ENCODE measurements around the gene DGUOK. TPM values are rescaled to one million over a fixed set of nuclear protein-coding genes. Genes with fewer than 3 reads are reported as not detected.
"Not testable (repeated sequence)": the region's sequence is repeated elsewhere in the genome, so short reads cannot be mapped to it uniquely, and the experiment has no call there.

Gene DGUOK
- total RNA-seq, 1 donor from 2014 or later = 38.8 TPM

DNA sequence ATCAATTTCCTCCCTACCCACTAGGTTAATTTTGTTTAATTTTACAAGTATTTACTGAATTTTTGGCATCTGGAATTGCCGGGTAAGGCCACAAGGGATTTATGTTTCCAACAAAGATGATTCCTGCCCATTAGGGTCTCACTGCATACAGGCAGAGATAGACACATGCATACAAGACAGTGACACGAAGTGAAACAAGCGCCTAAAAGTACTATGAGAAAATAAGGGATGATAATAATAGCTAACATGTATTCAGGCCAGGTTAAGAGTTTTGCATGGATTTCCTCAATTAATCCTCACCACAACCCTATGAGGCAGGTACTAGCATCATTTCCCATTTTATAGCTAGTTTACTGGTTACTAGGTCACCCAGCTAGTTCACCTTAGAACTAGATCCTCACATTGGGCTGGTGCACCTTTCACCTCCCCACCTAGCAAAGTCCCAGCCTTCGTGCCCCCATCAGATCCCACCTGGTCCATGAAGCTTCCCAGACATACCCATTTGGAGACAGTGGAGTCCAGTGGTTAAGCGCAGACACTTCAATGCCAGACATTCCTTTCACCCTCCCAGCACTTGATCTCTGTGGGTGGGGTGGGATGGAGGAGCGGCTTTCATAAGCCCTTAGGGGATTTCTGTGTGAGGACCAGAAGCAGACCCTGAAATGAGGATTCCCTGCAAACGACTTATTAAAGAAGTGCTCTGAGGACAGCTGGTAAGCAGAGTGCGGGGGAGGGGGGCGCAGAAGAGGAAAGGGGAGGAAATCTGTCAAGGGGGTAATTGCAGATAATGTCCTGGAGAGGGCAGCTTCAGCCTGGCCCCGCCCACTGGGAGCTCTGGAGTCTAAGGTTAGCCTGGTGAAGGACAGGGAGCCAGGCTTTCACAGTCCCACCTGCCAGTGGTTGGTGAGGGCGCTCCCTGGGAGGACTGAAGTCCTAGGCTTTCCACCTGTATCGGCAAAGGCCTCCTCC lies 5.8 kb upstream of the DGUOK start:
- no peak for DNase-seq (ENCODE audit: low read depth)

DNA sequence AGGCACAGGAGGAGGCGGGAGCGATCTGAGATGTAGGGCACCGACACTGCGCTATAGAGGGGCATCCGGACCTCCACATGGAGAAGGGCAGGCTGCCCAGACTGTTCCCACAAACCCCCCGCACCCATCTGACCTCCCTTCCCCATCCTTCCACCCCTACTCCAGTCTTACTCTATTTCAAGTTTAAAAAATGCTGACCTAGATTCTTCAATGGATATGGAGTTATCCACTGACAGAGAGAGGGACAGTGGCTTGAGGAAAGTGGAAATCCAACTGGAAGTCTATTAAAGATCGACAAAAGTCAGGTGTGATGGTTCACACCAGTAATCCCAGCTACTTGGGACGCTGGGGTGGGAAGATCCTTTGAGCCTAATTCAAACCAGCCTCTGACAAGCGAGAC lies 5.1 kb upstream of the DGUOK start:
- no peak for DNase-seq (ENCODE audit: low read depth)

DNA sequence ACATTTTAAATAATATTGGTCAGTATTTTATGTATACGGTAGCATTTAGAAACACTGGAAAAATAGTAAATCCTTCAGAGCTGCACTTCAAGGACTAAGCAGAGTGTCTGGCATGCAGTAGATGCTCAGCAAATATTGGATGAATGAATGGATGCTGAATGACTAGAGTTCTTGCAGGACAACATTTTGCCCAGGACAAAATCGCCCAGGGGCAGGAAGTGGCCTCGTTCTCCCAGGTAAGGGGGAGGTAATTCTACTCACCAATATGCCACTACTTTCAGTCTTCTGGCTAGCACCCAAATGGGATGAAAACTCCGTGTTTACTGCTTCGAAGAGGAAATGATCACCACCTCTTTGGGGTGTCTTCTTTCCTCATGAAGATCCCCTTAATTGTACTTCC lies 4.0 kb upstream of the DGUOK start:
- no peak for DNase-seq (ENCODE audit: low read depth)

DNA sequence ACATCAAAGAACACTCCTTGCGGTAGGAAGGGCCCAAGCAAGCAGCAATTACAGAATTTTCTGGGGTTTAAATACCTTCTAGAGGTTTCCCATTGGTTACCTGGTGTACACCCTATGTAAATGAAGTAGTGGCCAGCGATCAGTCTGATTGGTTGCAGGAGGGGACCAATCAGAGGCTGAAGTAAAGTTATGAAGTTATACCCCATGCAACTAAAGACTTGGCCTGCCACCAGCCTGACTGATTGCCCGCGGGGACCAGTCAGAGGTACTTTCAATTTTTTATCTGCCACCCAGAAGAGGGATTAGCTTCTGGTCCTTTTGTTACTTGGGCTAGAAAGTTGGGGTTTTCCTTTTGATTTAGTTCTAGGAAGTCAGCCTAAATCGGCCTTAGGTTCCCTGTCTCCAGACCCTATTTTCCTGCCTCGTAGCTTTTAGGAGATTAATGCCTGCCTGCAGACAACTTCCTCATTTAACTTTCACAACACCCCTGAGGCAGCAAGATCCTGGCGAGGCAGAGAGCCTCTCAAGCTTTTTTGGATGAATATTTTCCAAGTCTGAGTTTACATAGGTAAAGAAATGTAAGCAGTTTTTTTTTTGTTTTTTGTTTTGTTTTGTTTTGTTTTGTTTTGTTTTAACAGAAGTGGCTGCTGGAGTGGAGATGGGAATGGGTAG lies 1.5 kb upstream of the DGUOK start:
- DNase-seq (ENCODE audit: low read depth) = no peak

DNA sequence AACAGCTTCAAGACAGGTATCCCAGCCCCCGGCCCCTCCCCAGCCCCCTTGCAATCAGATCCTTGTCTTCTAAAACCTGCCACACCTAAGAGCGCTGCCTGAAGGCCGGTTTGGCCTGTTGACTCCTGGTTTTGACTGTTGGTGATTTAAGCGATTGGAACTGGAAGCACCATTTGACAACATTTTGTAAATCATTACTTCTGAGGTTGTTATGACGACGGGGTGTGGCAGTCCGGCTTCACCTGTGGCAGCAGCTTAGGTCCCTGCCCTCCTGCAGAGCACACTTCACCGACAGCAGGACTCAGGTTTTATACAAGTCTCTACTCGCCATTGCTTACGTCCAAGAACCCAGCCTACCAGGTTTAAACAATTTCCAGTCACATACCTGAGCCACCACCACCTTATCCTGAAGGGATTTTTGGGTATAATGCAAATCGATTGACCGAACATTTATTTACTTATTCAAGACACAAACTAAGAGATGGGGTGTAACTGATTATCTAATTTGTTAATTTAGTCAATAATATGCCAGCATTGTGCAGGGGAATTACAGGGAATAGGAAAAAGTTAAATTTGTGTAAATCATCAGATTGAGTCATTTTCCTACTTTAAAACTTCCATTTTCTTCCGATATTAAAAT lies 707 bp upstream of the DGUOK start:
- DNase-seq (ENCODE audit: low read depth) = no peak

DNA sequence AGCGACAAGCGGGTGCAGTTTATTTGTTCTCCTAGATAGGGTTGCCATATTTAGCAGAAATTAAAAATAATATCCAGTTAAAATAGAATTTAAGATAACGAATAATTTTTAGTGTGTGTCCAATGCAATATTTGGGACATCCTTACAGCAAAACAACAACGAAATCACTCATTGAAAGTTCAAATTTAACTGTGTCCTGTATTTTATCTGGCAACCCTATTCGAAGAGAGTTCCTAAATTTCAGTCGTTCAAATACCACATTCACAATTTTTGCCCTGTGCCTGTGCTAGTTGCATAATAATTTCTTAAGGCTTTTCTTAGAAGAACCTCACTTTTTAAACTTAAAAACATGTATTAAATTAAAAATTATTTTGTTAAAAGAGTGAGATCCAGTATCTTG lies 664 bp downstream of the DGUOK start:
- DNase-seq (ENCODE audit: low read depth) = no peak

DNA sequence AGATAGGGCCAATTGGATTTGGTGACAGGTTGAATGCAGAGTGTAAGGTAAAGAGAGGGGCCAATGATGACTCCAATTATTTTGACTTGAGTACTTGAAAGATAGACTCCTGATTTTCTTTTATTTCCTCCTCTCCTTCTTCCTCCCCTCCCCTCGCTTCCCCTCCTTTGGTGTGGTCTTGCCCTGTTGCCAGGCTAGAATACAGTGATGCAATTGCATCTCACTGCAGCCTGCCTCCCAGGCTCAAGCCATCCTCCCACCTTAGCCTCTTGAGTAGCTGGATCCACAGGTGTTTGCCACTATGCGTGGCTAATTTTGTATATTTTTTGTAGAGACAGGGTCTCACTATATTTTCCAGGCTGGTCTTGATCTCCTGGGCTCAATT lies 2.3 kb downstream of the DGUOK start:
- DNase-seq (ENCODE audit: low read depth) = no peak

DNA sequence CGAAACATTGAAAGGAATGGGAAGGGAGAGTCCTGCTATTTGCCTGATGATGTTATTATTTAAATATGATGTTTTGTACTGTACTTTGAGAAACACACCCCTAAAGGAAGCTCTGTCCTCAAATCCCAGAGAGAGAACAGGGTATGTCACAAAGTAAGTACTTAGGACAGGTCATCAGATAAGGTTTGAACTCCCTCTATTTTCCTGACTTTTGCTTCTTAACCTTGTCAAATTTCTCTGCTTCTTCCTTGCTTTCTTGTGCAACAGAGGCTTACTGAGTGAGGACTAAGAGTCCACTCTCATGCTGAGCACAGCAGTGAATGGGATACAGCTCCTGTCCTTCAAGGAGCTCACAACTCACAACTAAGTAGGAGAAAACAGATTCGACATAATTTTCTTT lies 3.7 kb downstream of the DGUOK start:
- no peak for DNase-seq (ENCODE audit: low read depth)

DNA sequence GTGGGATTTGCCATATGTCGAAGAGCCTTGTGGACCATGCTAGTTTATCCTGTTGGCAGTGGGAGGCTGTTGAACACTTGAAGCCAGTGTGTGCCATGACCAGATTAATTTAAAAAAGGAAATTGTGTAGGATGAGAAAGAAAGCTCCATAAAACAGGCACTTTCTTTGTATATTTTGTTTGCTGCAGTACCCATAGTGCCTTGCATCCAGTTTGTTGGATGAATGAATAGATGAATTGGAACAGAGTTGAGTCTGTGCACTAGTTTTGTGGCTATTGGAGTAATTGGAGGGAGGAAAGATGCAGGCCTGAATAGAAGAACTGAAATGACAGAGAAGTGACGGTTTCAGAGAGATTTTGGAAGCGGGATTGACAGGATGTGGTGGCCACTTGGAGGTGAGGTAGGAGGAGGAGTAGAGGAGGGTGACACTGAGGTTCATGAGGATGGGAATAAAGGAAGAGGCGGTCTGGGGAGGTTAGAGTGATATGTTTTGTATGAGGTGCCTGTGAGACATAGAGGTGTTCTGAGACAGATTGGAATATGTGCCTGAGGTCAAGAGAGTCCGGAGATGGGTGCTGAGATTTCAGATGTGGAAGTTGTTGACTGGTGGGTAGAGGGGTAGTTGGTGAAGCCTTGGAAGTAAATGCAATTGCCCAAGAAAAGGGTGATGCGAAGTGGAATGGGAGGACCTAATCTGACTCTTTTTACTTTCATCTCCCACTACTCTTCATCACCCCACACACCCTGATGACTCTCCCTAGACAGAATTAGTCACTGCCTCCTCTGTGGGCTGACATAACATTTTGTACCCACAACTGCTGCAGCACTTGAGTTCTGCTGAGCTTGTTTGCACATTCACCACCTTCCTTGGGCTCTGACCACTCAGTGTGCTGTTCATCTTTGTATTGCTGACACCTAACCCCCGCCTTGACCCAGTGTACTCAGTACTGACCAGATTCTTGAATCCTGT lies 5.1 kb downstream of the DGUOK start:
- peak; percentile 56 for DNase-seq (ENCODE audit: low read depth)

DNA sequence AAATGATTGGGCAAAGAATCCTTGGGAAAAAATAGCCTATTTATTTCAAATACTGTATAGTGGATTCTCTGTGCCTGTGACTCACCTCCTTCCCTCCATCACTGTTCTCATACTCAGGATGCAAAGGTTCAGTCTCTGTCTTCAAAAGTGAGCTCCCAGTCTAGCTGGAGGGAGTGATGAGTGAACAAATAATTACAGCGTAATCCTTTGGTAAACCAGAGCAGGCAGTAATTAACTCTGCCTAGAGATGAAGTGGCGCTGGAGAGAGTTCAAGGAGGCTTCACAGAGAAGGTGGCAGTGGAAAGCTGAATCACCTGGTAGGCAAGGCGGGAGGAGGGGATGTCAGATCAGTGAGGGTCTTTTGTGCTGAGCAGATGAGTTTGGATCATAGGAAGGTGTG lies 6.5 kb downstream of the DGUOK start:
- no peak for DNase-seq (ENCODE audit: low read depth)

DNA sequence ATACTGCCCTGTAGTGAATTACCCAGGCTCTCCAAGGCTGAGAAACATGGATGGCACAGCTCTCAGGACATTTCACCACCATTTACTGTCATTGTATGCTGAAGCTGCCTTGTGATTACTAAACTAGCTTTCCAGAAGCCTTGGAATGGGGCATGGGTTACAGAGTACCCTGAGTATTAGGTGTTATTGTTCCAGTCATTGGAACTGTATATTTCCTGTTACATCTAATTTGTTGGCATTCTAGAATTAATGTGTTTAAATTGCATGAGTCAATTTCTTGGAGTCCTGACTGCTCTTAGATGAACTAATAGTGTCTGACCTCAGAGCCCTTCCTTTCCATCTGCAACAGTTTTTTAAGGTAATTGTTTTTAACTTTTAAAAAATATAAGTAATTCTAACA lies 9.0 kb downstream of the DGUOK start:
- no peak for DNase-seq (ENCODE audit: low read depth)

DNA sequence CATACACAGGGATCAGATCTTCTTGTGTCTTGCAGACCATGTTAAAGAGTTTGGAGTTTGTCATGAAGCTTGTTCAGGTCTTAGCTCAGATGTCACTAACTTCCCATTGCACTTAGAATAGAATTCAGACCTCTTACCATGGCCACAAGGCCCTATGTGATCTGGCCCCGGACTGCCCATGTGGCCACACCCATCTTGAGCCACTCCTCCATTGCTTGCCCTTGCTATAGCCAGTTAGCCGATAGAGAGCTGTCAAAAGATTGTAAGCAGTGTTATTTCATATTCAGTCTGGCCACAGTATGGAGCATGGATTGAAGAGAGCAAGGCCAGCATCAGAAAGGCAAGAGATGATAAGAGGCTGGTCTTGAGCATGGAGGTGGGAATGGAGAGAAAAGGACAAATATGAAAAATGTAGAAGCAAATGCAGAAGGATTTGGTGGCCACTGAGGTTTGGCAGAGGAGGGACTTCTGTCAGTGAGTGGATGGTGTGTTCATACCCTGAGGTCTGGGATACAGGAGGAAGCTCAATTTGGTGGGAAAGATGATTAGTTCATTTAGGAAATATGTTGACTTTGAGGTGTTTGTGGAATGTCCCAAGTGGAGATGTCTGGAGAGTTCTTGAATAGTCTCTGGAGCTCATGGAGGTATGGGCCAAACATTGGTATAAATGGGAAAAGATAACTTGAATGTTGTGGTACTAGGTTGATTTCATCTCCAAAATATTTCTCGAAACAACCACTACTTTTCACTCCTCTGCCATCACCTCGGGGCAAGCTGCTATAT lies 10.6 kb downstream of the DGUOK start:
- DNase-seq (ENCODE audit: low read depth) = peak; percentile 16

DNA sequence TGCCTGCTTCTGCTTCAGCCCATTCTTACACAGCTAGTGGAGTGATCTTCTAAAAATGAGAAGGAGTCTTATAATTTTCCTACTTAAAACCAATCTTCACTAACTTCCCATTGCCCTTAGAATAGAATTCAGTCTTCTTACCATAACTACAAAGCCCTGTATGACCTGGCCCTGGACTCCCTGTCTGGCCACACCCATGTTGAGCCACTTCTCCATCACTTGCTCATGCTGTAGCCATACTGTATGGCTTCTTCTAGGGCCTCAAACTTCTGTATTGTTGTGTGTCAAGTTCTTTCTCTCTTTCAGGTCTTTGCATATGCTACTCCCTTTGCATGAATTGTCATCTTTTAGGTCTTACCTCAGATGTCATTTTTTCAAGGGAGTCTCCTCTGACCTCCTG lies 11.2 kb downstream of the DGUOK start:
- DNase-seq (ENCODE audit: low read depth) = no peak

DNA sequence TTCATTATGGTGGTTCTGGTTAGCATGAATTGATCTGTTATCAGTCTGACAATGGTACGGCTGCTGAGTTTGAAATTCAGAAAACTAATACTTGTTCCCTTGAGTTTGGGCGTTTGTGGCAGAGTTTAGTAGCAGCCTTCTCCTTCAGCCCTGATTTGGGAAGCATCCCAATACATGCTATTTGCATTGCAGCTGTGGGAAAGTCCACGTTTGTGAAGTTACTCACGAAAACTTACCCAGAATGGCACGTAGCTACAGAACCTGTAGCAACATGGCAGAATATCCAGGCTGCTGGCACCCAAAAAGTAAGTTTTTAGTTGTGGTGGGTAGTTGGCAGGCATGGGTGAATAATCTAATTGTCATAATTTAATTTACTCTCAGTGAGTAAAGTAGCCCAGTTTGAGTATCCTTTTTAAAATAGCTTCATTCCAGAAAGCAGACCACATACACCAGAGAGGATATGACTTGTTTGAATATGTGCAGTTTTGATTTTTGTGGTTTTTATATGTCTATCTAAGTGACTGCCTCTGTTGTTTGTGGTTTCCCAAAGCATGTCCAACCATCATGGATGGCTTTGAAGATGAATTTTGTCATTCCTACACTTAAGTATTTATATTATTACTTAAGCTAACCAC lies 12.2 kb downstream of the DGUOK start:
- DNase-seq (ENCODE audit: low read depth) = peak; percentile 42

DNA sequence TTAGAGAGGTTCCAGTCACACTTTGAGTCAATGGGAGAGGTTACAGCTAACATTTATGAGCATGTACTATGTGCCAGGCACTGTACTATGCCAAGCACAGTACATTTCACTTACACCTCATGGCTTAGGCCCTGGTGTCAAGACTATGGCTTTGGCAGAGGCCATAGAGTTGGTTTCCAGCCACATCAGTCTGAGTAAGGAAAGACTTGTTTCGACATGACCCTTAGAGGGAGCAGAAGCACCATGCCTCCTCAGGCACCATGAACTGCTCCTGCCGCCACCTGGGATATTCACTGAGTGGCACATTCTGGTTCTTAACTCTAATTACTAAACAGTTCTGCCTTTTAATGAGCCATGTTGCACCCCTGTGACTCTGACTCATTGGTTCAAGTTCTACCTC lies 12.7 kb downstream of the DGUOK start:
- DNase-seq (ENCODE audit: low read depth) = peak; percentile 47

DNA sequence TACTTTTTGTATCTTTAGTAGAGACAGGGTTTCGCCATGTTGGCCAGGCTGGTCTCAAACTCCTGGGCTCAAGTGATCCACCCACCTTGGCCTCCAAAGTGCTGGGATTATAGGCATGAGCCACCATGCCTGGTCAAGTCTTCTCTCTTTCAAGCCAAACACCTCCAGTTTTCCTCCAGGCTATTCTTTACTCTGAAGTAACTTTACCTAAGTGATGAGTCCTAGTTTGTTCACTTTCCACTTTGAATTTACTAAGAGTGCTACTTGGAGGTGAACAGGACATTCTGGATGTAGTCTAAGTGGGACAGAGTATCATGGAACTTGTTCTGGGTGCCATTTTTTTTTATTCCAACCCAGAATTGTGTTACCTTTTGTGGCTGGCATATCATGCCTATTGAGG lies 13.4 kb downstream of the DGUOK start:
- DNase-seq (ENCODE audit: low read depth) = not testable (repeated sequence)

DNA sequence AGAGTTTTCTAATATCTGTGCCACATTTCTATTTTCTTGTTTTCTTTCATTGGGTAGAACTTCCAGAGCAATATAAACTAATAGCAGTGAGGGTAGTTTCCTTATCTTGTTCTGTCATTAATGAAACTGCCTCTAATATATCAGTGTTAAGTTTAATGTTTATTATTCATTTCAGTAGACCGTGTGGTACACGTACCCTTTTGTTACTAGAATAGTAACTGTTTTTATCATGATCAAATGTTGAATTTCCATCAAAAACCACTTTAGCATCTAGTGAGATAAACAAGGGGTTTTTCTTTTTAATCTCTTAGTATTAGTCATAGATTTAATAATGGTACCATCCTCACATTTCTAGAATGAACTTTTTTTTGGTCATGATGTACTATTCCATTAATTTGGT lies 16.0 kb downstream of the DGUOK start:
- DNase-seq (ENCODE audit: low read depth) = no peak

DNA sequence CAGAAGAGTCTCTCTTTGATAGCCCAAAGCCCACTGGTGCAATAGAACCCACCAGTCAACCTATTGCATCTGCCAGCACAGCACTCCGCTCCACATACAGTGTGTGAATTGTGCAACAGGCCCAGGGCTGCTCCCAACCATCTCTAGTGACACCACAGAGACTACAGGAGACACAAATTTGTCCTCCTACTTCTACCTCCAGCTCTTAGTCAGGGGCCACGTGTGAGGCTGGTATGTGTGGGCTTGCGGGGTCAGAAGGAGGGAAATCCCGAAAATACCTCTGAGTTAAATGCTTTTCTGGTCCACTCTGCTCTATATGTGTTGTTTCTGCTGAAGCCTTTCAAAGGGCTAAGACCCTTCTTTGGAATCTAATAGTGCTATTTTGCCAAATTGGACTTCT lies 18.0 kb downstream of the DGUOK start:
- DNase-seq (ENCODE audit: low read depth) = no peak

DNA sequence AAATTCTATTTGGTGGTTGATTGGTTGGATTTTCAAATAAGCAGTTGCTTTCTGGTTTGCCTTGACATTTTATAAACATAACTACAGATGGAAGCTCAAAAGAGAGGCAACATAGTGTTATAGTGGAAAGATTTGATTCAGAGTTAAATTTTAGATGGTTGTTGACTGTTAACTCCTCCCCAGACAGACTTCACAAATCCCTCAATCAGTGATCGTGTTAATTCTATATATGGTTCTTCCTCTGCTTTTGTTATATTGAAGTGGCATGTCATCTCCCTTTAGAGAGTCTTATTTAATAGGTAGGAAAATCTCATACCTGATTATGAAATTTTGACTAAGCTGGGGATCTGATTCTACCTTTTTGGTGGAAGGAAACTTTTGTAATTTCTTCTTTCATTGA lies 19.5 kb downstream of the DGUOK start:
- DNase-seq (ENCODE audit: low read depth) = no peak

DNA sequence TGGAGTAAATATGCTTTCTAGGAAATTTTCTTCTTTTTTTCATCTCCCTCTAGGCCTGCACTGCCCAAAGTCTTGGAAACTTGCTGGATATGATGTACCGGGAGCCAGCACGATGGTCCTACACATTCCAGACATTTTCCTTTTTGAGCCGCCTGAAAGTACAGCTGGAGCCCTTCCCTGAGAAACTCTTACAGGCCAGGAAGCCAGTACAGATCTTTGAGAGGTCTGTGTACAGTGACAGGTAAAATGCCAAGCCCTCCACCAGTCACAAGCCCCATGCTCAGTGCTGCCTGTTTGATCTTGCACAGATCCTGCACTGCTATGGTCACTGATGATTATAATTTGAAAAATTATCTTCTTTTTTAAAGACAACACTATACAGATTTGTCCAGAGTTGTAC lies 20.0 kb downstream of the DGUOK start:
- no peak for DNase-seq (ENCODE audit: low read depth)

Data from myocyte (in vitro differentiated cells).